Liver (tissue), 9 donors: Measurements from ENCODE around the gene KIF26A. TPM values are rescaled to one million over a fixed set of nuclear protein-coding genes. Genes with fewer than 3 reads are reported as not detected.

Experiments used
- DNase-seq: peaks from one replicate; pipeline ENCODE4 v3.0.0-alpha.2; 2017; ENCODE audit warnings: low spot score
- H3K27ac ChIP-seq, 2 donors: one replicate each; pipeline ENCODE4 v1.7.0; 2013; ENCODE audit warnings: inconsistent platforms in 2 of 2, low read length in 2 of 2, control low read depth in 1 of 2, low read depth in 1 of 2, mild to moderate bottlenecking in 1 of 2
- H3K27me3 ChIP-seq, 4 donors: one replicate each; pipeline versions ENCODE4 v1.6.1 to v1.7.0; 2013; ENCODE audit warnings: low read length in 3 of 4, inconsistent platforms in 1 of 4, mild to moderate bottlenecking in 1 of 4, moderate library complexity in 1 of 4; ENCODE audit not compliant: control insufficient read depth in 4 of 4, insufficient read depth in 4 of 4
- H3K36me3 ChIP-seq, 4 donors: one replicate each; pipeline versions ENCODE4 v1.6.1 to v1.7.0; 2013; ENCODE audit warnings: low read length in 3 of 4, mild to moderate bottlenecking in 3 of 4, low read depth in 1 of 4, moderate library complexity in 1 of 4; ENCODE audit not compliant: control insufficient read depth in 4 of 4, insufficient read depth in 3 of 4
- H3K4me1 ChIP-seq, 4 donors: one replicate each; pipeline versions ENCODE4 v1.6.1 to v1.7.0; 2013; ENCODE audit warnings: low read length in 3 of 4, mild to moderate bottlenecking in 3 of 4, moderate library complexity in 1 of 4; ENCODE audit not compliant: control insufficient read depth in 4 of 4, insufficient read depth in 4 of 4
- H3K4me3 ChIP-seq, 3 donors: one replicate each; pipeline versions ENCODE4 v1.6.1 to v1.7.0; 2013; ENCODE audit warnings: low read length in 3 of 3, control low read depth in 1 of 3, low read depth in 1 of 3, mild to moderate bottlenecking in 1 of 3
- H3K9ac ChIP-seq, 2 donors: one replicate each; pipeline ENCODE4 v1.7.0; 2013; ENCODE audit warnings: low read length in 2 of 2, mild to moderate bottlenecking in 2 of 2, moderate library complexity in 2 of 2, control low read depth in 1 of 2, low read depth in 1 of 2
- H3K9me3 ChIP-seq, 4 donors: one replicate each; pipeline versions ENCODE4 v1.6.1 to v1.7.0; 2013; ENCODE audit warnings: low read length in 3 of 4; ENCODE audit not compliant: control insufficient read depth in 4 of 4
- EGR1 ChIP-seq, 2 donors: IDR thresholded peaks; 2 replicates each; pipeline ENCODE4 v1.6.1; 2016 to 2018; ENCODE audit warnings: antibody characterized with exemption in 2 of 2, low read depth in 2 of 2
- FOXA1 ChIP-seq: IDR thresholded peaks from 2 replicates; pipeline ENCODE4 v1.6.1; 2016; ENCODE audit warnings: antibody characterized with exemption
- FOXA2 ChIP-seq: IDR thresholded peaks from 2 replicates; pipeline ENCODE4 v1.6.1; 2016; ENCODE audit warnings: antibody characterized with exemption
- GABPA ChIP-seq, 2 donors: IDR thresholded peaks in 1 of 2; conservative IDR thresholded peaks in 1 of 2; 2 replicates each; pipeline ENCODE4 v1.6.1; 2016; ENCODE audit warnings: antibody characterized with exemption in 2 of 2, mild to moderate bottlenecking in 1 of 2, moderate library complexity in 1 of 2
- HNF4A ChIP-seq, 2 donors: conservative IDR thresholded peaks; 2 replicates each; pipeline ENCODE4 v1.6.1; 2016; ENCODE audit warnings: antibody characterized with exemption in 2 of 2, mild to moderate bottlenecking in 2 of 2
- HNF4G ChIP-seq: IDR thresholded peaks from 2 replicates; pipeline ENCODE4 v1.6.1; 2016; ENCODE audit warnings: antibody characterized with exemption
- JUND ChIP-seq, 2 donors: IDR thresholded peaks; 2 replicates each; pipeline ENCODE4 v1.6.1; 2016; ENCODE audit warnings: antibody characterized with exemption in 2 of 2
- NR2F2 ChIP-seq: IDR thresholded peaks from 2 replicates; pipeline ENCODE4 v1.6.1; 2016; ENCODE audit warnings: antibody characterized with exemption
- RAD21 ChIP-seq, 2 donors: IDR thresholded peaks; 2 replicates each; pipeline ENCODE4 v1.6.1; 2016; ENCODE audit warnings: antibody characterized with exemption in 2 of 2, mild to moderate bottlenecking in 2 of 2
- RXRA ChIP-seq, 2 donors: IDR thresholded peaks; 2 replicates each; pipeline ENCODE4 v1.6.1; 2017 to 2018; ENCODE audit warnings: antibody characterized with exemption in 2 of 2, mild to moderate bottlenecking in 1 of 2
- SP1 ChIP-seq: IDR thresholded peaks from 2 replicates; pipeline ENCODE4 v1.6.1; 2018; ENCODE audit warnings: antibody characterized with exemption, mild to moderate bottlenecking
- YY1 ChIP-seq: IDR thresholded peaks from 2 replicates; pipeline ENCODE4 v1.6.1; 2016; ENCODE audit warnings: antibody characterized with exemption, mild to moderate bottlenecking
- WGBS: extraction: QIAGEN DNeasy Blood & Tissue Kit; methylation state at CpG from one replicate; pipeline ENCODE4 v1.1.7; 2013; 5-methylcytosine and 5-hydroxymethylcytosine counted together
- polyA plus RNA-seq, 2 donors: library from polyadenylated mRNA; stranded (reverse) in 1 of 2; unstranded in 1 of 2; fragments of 200-250 nt in 1 of 2; fragments of >200 nt in 1 of 2; fragmentation: Nextera tagmentation in 1 of 2; extraction: Ambion mirVana in 1 of 2; gene quantifications; one replicate each; pipeline versions ENCODE4 v1.2.1 to v1.2.3, GENCODE V29; 2013 to 2015
- total RNA-seq, 2 donors: library from RNA; depleted of rRNA; stranded (reverse); fragments of >200 nt; gene quantifications; one replicate each; pipeline ENCODE4 v1.2.3, GENCODE V29; 2014
- TF ChIP-seq, protein P1 (sequence below): IDR thresholded peaks from 2 replicates; pipeline ENCODE4 v1.6.1; 2016; ENCODE audit warnings: antibody characterized with exemption, mild to moderate bottlenecking
- TF ChIP-seq, protein P2 (sequence below): fragments of 150-350 bp; IDR thresholded peaks from 2 replicates; pipeline ENCODE4 v1.5.1; 2017; ENCODE audit warnings: improper control_type of control experiment, low read depth, low read length; ENCODE audit not compliant: missing input control
- TF ChIP-seq, protein P3 (sequence below): IDR thresholded peaks from 2 replicates; pipeline ENCODE4 v1.6.1; 2016; ENCODE audit warnings: antibody characterized with exemption
- donor health status: healthy.
- donor health status: healthy.
- donor health status: healthy.
- donor health status: healthy.
- donor health status: healthy.

The KIF26A gene
- total and polyA plus RNA-seq, 4 donors: 0.07 to 10.2 (median 1.3) TPM

DNA sequence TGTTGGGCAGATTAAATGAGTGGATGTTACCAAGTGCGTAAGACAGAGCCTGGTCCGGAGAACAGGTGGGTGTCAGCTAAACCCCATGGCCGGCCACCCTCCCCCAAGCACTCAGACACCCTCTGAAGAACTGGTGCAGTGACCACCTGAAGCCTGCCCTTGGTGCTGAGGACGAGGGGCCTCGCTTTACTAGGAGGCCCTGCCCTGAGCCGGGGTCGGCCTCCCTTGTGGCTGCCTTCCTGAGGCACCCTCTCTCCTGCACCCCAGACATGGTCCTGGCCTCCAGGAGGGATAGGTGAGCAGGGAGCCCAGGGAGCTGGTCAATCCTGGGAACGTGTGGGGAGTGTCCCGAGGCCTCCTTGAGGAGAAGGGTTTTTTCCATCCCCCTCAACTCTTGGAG lies 4.9 kb upstream of the KIF26A start (continued):
- TF ChIP-seq, protein P1, sequence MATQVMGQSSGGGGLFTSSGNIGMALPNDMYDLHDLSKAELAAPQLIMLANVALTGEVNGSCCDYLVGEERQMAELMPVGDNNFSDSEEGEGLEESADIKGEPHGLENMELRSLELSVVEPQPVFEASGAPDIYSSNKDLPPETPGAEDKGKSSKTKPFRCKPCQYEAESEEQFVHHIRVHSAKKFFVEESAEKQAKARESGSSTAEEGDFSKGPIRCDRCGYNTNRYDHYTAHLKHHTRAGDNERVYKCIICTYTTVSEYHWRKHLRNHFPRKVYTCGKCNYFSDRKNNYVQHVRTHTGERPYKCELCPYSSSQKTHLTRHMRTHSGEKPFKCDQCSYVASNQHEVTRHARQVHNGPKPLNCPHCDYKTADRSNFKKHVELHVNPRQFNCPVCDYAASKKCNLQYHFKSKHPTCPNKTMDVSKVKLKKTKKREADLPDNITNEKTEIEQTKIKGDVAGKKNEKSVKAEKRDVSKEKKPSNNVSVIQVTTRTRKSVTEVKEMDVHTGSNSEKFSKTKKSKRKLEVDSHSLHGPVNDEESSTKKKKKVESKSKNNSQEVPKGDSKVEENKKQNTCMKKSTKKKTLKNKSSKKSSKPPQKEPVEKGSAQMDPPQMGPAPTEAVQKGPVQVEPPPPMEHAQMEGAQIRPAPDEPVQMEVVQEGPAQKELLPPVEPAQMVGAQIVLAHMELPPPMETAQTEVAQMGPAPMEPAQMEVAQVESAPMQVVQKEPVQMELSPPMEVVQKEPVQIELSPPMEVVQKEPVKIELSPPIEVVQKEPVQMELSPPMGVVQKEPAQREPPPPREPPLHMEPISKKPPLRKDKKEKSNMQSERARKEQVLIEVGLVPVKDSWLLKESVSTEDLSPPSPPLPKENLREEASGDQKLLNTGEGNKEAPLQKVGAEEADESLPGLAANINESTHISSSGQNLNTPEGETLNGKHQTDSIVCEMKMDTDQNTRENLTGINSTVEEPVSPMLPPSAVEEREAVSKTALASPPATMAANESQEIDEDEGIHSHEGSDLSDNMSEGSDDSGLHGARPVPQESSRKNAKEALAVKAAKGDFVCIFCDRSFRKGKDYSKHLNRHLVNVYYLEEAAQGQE: no peak
- TF ChIP-seq RAD21 (IDR thresholded peaks at IDR 0.05): no peak
- TF ChIP-seq GABPA (IDR thresholded peaks at IDR 0.05 in 1 of 2, conservative IDR thresholded peaks at IDR 0.05 in 1 of 2): no peak
- TF ChIP-seq YY1: no peak
- TF ChIP-seq HNF4G: no peak
- TF ChIP-seq FOXA2: no peak

DNA sequence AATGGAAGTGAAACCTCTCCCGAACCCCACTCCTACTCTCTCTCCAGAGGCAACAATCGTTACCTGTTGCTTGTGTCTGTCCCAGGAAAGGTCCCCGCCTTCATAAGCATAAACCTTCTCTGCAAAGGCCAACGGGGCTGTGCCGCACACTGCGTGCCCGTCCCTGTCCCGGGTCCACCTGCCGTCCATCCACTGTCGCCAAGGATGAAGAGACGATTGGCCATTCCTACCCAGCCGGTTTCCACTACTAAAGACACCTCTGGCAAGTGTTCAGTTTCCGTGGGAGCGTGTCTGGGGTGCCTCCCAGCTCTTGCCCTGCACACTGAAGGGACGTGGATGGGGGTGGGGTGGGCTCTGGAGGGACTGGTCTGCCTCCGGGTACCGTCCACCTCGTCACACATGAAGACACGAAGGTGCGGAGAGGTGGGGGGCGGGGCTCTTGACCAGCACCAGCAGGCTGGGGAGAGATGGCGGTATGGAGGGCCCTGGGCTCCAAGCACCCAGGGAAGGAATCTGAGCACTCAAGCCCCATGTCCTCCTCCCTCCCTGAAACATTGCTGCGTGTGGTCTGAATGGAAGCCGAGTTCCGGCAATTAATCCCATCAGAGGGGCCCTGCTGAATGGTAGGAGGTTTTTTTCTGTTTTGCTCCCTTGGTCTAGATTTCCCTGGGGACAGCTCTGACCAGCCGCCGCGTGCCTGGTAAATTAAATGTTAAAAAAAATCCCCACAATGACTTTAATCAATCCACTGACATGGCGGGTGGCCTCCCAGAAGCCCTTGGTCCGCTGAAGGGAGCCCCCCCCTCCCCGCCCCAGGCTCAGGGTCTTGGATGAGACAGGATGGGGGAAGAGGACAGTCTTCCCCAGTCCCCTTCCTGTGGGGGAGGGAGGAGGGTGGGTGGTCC lies 4.1 kb upstream of the KIF26A start:
- no peak overlapping the region for H3K27ac ChIP-seq
- peaks cover 0 to 14% (median 3%) of the 10 kb centered on the region in 4 donors for H3K27me3 ChIP-seq

More for the DNA sequence above, 4.1 kb upstream of the KIF26A start:
- H3K9ac ChIP-seq: no peak overlapping the region
- no peak overlapping the region for H3K4me3 ChIP-seq
- 62% methylated on average over 31 of the region's 31 CpGs for WGBS
- TF ChIP-seq GABPA (IDR thresholded peaks at IDR 0.05 in 1 of 2, conservative IDR thresholded peaks at IDR 0.05 in 1 of 2): no peak
- TF ChIP-seq FOXA2: no peak
- TF ChIP-seq, protein P1: no peak
- no peak for TF ChIP-seq NR2F2
- no peak for TF ChIP-seq SP1
- TF ChIP-seq, protein P2, sequence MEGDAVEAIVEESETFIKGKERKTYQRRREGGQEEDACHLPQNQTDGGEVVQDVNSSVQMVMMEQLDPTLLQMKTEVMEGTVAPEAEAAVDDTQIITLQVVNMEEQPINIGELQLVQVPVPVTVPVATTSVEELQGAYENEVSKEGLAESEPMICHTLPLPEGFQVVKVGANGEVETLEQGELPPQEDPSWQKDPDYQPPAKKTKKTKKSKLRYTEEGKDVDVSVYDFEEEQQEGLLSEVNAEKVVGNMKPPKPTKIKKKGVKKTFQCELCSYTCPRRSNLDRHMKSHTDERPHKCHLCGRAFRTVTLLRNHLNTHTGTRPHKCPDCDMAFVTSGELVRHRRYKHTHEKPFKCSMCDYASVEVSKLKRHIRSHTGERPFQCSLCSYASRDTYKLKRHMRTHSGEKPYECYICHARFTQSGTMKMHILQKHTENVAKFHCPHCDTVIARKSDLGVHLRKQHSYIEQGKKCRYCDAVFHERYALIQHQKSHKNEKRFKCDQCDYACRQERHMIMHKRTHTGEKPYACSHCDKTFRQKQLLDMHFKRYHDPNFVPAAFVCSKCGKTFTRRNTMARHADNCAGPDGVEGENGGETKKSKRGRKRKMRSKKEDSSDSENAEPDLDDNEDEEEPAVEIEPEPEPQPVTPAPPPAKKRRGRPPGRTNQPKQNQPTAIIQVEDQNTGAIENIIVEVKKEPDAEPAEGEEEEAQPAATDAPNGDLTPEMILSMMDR: no peak
- no peak for TF ChIP-seq HNF4G
- no peak for TF ChIP-seq JUND (IDR thresholded peaks at IDR 0.05)
- TF ChIP-seq EGR1 (IDR thresholded peaks at IDR 0.05; ENCODE audit: low read depth in 2 of 2): no peak
- no peak for TF ChIP-seq RAD21 (IDR thresholded peaks at IDR 0.05)
- TF ChIP-seq, protein P3, sequence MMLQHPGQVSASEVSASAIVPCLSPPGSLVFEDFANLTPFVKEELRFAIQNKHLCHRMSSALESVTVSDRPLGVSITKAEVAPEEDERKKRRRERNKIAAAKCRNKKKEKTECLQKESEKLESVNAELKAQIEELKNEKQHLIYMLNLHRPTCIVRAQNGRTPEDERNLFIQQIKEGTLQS: no peak
- TF ChIP-seq HNF4A (conservative IDR thresholded peaks at IDR 0.05): no peak
- TF ChIP-seq RXRA (IDR thresholded peaks at IDR 0.05): no peak
- no peak for TF ChIP-seq YY1
- no peak for TF ChIP-seq FOXA1
- DNase-seq: no peak
- H3K4me1 ChIP-seq: peaks cover 13 to 37% (median 17%) of the 10 kb centered on the region in 4 donors
- no peaks in the 10 kb centered on the region for H3K36me3 ChIP-seq
- peaks cover 1 to 7% (median 3%) of the 10 kb centered on the region in 4 donors for H3K9me3 ChIP-seq
